Karpas-422 (cell line): Measurements from ENCODE around the gene KNSTRN. TPM values are rescaled to one million over a fixed set of nuclear protein-coding genes. Genes with fewer than 3 reads are reported as not detected.

Experiments
- DNase-seq: peaks from one replicate; pipeline ENCODE4 v3.0.0-alpha.2; 2015
- H2AFZ ChIP-seq: fragments of 200-600 bp; sonication (generic); 2 replicates; pipeline ENCODE4 v1.6.1; 2014; ENCODE audit warnings: antibody characterized with exemption, low read length, mixed read lengths
- H3K27ac ChIP-seq: fragments of 200-600 bp; sonication (generic); 2 replicates; pipeline ENCODE4 v1.5.1; 2014; ENCODE audit warnings: mild to moderate bottlenecking, low read length, moderate library complexity
- H3K27me3 ChIP-seq: fragments of 200-600 bp; sonication (generic); 2 replicates; pipeline ENCODE4 v1.6.1; 2014; ENCODE audit warnings: low read length, mixed read lengths
- H3K36me3 ChIP-seq: fragments of 200-600 bp; sonication (generic); 2 replicates; pipeline ENCODE4 v1.6.1; 2014; ENCODE audit warnings: low read length, mixed read lengths; ENCODE audit not compliant: insufficient read depth
- H3K4me1 ChIP-seq: fragments of 200-600 bp; sonication (generic); 2 replicates; pipeline ENCODE4 v1.6.1; 2014; ENCODE audit warnings: mild to moderate bottlenecking, low read length, mixed read lengths
- H3K4me2 ChIP-seq: fragments of 200-600 bp; sonication (generic); 2 replicates; pipeline ENCODE4 v1.6.1; 2014; ENCODE audit warnings: low read length, low read depth, mild to moderate bottlenecking; ENCODE audit not compliant: poor library complexity, severe bottlenecking
- H3K4me3 ChIP-seq: fragments of 200-600 bp; sonication (generic); 2 replicates; pipeline ENCODE4 v1.5.1; 2014; ENCODE audit warnings: mild to moderate bottlenecking, antibody characterized with exemption, low read length, mixed read lengths
- H3K79me2 ChIP-seq: fragments of 200-600 bp; sonication (generic); 2 replicates; pipeline ENCODE4 v1.6.1; 2014; ENCODE audit warnings: mild to moderate bottlenecking, low read length, mixed read lengths
- H3K9ac ChIP-seq: fragments of 200-600 bp; sonication (generic); 2 replicates; pipeline ENCODE4 v1.6.0; 2014; ENCODE audit warnings: low read length
- H3K9me2 ChIP-seq: fragments of 200-600 bp; sonication (generic), shearing (Covaris generic); replicated peaks from 2 replicates; pipeline ENCODE4 v1.6.0; 2014; ENCODE audit warnings: mild to moderate bottlenecking, low read length, moderate library complexity; ENCODE audit not compliant: insufficient read depth
- H3K9me3 ChIP-seq: fragments of 300-700, 200-600 bp; sonication (generic); 2 replicates; pipeline ENCODE4 v1.6.1; 2014; ENCODE audit warnings: low read length, mixed read lengths
- H4K20me1 ChIP-seq: fragments of 200-600 bp; sonication (generic); 2 replicates; pipeline ENCODE4 v1.6.1; 2014; ENCODE audit warnings: mild to moderate bottlenecking, antibody characterized with exemption, low read length, low read depth; ENCODE audit not compliant: insufficient read depth
- total RNA-seq: library from RNA; depleted of rRNA; stranded (reverse); fragments of >200 nt; shearing (Covaris generic); gene quantifications from 2 replicates; pipeline ENCODE4 v1.2.3, GENCODE V29; 2014; ENCODE audit warnings: low replicate concordance

KNSTRN gene
- total RNA-seq, 1 experiment from 2014 or later, result 34.5 TPM

DNA sequence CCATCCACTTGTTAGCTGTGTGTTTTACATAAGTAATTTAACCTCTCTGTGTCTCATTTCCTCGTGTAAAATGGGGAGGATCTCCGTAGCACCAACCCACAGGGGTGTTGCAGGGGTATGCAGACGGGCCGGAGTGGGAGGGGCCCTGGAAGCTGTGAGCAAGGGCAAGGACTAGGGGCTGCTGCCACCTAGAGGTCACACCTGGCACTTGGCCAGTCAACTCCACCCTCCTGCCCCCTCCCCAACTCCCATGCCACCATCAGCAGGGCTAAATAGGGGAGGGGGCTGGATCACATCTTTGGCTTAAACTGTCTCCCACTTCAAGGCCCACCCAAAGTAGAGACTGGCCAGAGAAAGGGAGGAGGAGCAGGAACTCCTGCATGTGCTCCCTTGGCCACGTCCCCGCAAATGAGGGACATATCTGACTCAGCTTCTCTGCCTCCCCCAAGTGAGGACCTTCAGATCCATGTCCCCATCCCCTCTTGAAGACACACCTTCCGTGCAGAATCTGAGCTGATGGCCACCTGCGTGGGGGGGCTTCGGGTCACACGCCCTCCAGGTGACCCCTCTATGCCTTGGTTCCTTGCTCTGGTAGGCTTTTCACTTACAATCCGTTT, 44.4 kb upstream of the KNSTRN start:
- Histone ChIP-seq H3K9me2 (no peaks in the 10 kb centered on the region), H3K79me2 (no peaks in the 10 kb centered on the region), H3K27me3 (no peaks in the 10 kb centered on the region), H3K9me3 (no peaks in the 10 kb centered on the region), H3K4me3 (no peak overlapping the region), H3K27ac (no peak overlapping the region), H2AFZ (no peak overlapping the region), H3K4me1 (peaks cover 27% of the 10 kb centered on the region), H4K20me1 (no peaks in the 10 kb centered on the region), H3K9ac (no peak overlapping the region), H3K36me3 (no peaks in the 10 kb centered on the region), H3K4me2 (peak overlapping the region; percentile 18)
- peak; percentile 92 for DNase-seq

DNA sequence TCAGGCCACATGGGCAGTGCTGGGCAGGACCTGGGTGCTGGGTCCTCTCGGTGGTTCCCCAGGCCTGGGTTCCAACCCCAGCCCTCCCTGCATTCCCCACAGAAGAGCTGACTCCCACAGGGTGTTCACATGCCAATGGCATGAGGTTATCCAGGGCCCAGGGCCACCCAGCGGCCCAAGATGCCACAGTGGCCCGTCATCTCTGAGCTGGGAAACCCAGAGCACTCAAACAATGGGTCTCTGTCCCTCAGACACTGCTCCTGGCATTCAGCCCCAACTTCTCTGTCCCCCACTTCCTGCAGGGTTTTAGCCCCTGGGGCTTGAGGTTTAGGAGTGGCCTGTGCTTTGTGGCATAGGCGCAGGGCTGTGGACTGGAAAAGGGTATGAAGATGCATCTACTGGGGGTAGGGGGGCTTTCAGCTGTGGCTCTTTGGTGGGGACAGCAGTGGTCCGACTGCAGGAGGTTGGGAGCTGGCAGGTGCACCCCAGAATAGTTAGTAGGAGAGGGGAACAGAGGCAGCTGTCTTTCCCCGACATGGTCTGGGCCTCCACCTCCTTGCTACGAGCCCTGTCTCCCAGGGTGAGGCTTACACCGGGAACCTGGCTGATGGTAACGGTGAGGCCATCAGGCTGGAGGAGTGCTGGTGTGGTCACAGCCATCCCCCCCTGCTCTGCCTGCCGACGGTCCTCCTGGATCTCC, 43.5 kb upstream of the KNSTRN start:
- H3K27ac ChIP-seq, result no peak overlapping the region
- no peak overlapping the region for H3K9ac ChIP-seq
- no peaks in the 10 kb centered on the region for H4K20me1 ChIP-seq
- no peak for DNase-seq
- H3K4me3 ChIP-seq, result no peak overlapping the region
- no peak overlapping the region for H2AFZ ChIP-seq
- no peaks in the 10 kb centered on the region for H3K36me3 ChIP-seq
- H3K9me3 ChIP-seq, result no peaks in the 10 kb centered on the region
- H3K4me1 ChIP-seq, result peaks cover 22% of the 10 kb centered on the region
- H3K79me2 ChIP-seq, result no peaks in the 10 kb centered on the region
- no peak overlapping the region for H3K4me2 ChIP-seq
- H3K9me2 ChIP-seq, result no peaks in the 10 kb centered on the region
- no peaks in the 10 kb centered on the region for H3K27me3 ChIP-seq

DNA sequence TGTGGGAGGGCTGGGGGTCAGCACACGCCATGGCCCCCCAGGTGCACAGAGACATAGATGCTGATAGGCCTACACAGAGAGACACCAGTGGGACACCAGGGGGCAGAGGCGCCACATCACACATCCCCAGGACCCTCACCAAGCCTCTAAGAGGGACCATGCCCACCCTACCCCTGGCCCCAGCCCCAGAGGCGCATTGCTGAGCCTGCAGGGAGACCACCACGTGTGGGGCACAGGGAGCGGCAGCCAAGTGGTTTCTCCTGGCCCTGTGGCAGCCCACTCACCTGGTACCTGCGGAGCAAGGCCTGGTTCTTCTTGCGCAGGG, 42.9 kb upstream of the KNSTRN start:
- Histone ChIP-seq H3K9me3 (no peaks in the 10 kb centered on the region), H3K79me2 (no peaks in the 10 kb centered on the region), H3K27ac (no peak overlapping the region), H3K27me3 (no peaks in the 10 kb centered on the region), H3K4me1 (peaks cover 20% of the 10 kb centered on the region), H3K36me3 (no peaks in the 10 kb centered on the region), H3K9me2 (no peaks in the 10 kb centered on the region), H2AFZ (no peak overlapping the region), H3K4me3 (no peak overlapping the region), H4K20me1 (no peaks in the 10 kb centered on the region), H3K9ac (no peak overlapping the region), H3K4me2 (no peak overlapping the region)
- no peak for DNase-seq

DNA sequence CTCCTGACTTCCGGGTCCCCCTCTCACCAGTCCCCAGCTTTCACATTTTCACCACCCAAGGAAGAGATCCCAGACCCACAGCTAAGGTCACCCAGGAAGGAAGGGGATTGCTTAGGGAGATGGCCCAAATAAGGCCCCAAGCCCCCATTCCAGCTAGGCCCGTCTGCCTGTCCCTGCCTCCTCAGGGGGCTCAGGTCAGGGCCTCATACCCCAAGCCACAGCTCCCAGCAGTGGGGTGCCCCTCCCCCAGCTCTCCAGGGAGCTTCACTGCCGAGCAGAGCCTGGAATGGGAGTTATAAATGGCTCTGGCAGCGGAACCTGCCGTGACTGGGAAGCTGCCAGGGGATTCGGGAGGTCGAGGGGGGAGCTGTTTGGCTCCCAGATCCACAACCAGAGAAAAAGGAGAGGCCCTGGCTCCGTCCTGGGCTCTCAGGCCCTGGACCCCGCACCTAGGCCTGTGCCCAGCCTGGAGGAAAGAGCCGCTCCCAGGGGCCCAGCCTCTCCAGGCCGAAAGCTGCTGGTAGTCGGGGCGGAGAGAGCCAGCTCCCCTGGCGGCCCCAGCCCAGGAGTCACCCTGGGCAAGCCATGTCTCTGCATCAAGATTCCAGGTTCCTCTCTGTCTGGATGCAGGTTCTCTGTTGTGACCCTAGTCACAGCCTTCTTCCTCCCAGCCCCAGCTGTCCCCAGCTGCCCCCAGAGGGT, 42.3 kb upstream of the KNSTRN start:
- no peaks in the 10 kb centered on the region for H3K36me3 ChIP-seq
- H3K27ac ChIP-seq, result no peak overlapping the region
- H3K79me2 ChIP-seq, result no peaks in the 10 kb centered on the region
- no peaks in the 10 kb centered on the region for H3K27me3 ChIP-seq
- H3K9me3 ChIP-seq, result no peaks in the 10 kb centered on the region
- no peak for DNase-seq
- H3K9ac ChIP-seq, result no peak overlapping the region
- H4K20me1 ChIP-seq, result no peaks in the 10 kb centered on the region
- H3K4me1 ChIP-seq, result peaks cover 20% of the 10 kb centered on the region
- no peak overlapping the region for H2AFZ ChIP-seq
- H3K9me2 ChIP-seq, result no peaks in the 10 kb centered on the region
- no peak overlapping the region for H3K4me3 ChIP-seq
- H3K4me2 ChIP-seq, result no peak overlapping the region

DNA sequence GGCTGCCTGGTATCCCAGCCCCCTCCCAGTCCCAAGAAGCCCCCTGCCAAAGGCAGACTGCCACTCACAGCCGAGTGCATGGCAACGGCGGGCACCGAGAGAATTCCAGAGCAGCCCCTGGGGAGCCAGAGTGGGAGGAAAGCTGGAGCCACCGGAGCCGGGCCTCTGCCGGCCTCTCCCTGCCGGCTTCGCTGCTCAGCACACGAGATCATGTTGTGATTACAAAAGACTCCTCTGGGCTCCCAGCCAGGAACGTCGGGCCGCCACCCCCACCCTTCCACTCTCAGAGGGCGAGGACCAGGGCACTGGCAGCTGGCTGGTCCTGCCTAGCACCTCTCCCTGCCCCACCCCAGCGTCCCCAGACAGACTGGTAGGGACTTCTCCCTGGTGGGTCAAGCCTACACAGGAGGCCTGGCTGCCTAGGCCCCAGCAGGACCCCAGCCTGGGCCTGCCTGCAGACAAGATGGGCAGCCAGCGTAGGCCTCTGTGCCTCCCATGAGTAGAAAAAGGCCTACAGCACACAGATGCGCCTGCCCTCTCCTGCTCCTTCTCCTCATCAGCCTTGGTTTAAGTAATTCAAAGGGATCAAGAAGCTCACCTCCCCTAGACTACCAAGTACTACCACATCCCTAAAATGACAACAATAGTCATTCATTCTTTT, 41.7 kb upstream of the KNSTRN start, which contains the start of gene CCDC9B:
TSS of gene CCDC9B (minus strand) at position 200 of the 661 bp plus-strand sequence. CDS start at position 80, 120 bp downstream.
- no peak within 1 kb of the TSS for H3K9ac ChIP-seq
- H3K4me3 ChIP-seq, result no peak within 1 kb of the TSS
- H3K36me3 ChIP-seq, result no peaks in the 10 kb centered on the region
- peaks cover 20% of the 10 kb centered on the region for H3K4me1 ChIP-seq
- H4K20me1 ChIP-seq, result no peaks in the 10 kb centered on the region
- no peak within 1 kb of the TSS for H2AFZ ChIP-seq
- H3K27me3 ChIP-seq, result no peaks in the 10 kb centered on the region
- H3K27ac ChIP-seq, result no peak within 1 kb of the TSS
- no peaks in the 10 kb centered on the region for H3K9me3 ChIP-seq
- H3K4me2 ChIP-seq, result no peak within 1 kb of the TSS
- H3K79me2 ChIP-seq, result no peaks in the 10 kb centered on the region
- DNase-seq, result no peak
- H3K9me2 ChIP-seq, result no peaks in the 10 kb centered on the region

DNA sequence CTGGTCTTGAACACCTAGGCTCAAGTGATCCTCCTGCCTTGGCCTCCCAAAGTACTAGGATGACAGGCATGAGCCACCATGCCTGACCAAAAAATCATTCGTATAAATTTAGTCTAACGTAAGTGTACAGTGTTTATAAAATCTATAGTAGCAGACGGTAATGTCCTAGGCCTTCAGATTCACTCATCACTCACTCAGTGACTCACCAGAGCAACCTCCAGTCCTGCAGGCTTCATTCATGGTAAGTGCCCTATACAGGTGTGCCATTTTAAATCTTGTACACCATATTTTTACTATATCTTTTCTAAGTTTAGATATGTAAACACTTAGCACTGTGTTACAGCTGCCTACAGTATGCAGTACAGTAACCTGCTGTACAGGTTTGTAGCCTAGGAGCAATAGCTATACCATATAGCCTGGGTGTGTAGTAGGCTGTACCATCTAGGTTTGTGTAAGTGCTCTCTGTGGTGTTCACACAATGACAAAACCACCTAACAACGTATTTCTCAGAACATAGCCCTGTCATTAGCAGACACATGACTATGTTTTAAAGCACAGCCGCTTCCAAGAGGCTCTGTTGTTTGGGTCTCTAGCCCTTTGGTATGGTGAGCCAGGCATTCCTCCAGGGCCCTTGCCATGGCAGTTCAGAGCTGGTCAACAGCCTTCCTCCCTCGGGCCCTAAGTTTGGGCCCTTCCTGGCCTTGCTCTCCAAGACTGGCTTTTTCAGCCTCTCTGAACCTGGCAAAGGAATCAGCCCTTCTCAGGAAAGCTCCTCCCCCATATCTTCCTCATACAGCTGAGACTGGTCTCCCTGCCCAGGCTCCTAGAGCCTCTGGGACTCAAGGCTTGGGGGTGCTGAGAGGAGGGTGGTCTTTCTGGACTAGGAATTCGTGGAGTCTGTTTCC, 39.9 kb upstream of the KNSTRN start:
- Histone ChIP-seq H3K4me1 (peaks cover 5% of the 10 kb centered on the region; the same call in 1 of the 2 replicates), H3K9me3 (no peaks in the 10 kb centered on the region), H3K27ac (no peak overlapping the region), H3K36me3 (no peaks in the 10 kb centered on the region), H3K4me3 (no peak overlapping the region), H3K4me2 (no peak overlapping the region), H2AFZ (no peak overlapping the region), H3K9ac (no peak overlapping the region), H3K27me3 (no peaks in the 10 kb centered on the region), H4K20me1 (no peaks in the 10 kb centered on the region), H3K9me2 (no peaks in the 10 kb centered on the region), H3K79me2 (no peaks in the 10 kb centered on the region)
- no peak for DNase-seq

DNA sequence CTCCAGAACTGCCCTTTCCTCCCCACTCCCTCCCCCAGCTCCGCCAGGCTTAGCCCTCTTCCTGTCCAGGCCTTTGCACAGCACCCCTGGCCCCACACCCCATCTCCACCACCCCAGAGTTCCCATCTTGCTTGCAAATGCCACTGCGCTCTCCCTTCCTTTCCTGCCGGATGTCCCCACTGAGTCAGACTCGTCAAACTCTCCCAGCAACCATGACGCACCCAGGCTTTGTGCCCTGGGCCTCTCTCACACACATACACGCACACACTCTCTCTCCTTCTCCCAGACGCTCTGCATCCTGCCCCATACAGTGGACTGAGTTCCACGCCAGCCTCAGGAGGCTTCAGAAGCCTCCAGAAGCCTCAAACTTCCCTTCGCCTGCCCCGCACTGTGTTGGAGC, 39.0 kb upstream of the KNSTRN start:
- Histone ChIP-seq H3K4me3 (no peak overlapping the region), H2AFZ (no peak overlapping the region), H3K79me2 (no peaks in the 10 kb centered on the region), H3K27ac (no peak overlapping the region), H3K27me3 (no peaks in the 10 kb centered on the region), H4K20me1 (no peaks in the 10 kb centered on the region), H3K4me1 (0 out of 2 replicates have a peak, but pooled peaks cover 2% of the 10 kb centered on the region), H3K9ac (no peak overlapping the region), H3K4me2 (no peak overlapping the region), H3K36me3 (no peaks in the 10 kb centered on the region), H3K9me3 (no peaks in the 10 kb centered on the region), H3K9me2 (no peaks in the 10 kb centered on the region)
- no peak for DNase-seq
